Loucy (cell line): Measurements from ENCODE around the gene RABAC1.
"Not testable (repeated sequence)": the region's sequence is repeated elsewhere in the genome, so short reads cannot be mapped to it uniquely, and the experiment has no call there.

Experiments
- H2AFZ ChIP-seq: fragments of 200-600 bp; sonication (generic); 2 replicates; pipeline ENCODE4 v1.6.0; 2016; ENCODE audit warnings: antibody characterized with exemption, mild to moderate bottlenecking, low read length, moderate library complexity
- H3F3A ChIP-seq: fragments of 200-600 bp; 2 replicates; pipeline ENCODE4 v1.6.0; 2016; ENCODE audit warnings: antibody characterized with exemption, low read depth, mild to moderate bottlenecking
- H3K27me3 ChIP-seq: fragments of 200-600 bp; sonication (generic); 2 replicates; pipeline ENCODE4 v1.6.1; 2014; ENCODE audit warnings: low read length, mild to moderate bottlenecking; ENCODE audit not compliant: insufficient read depth, poor library complexity, severe bottlenecking
- H3K36me3 ChIP-seq: fragments of 200-600 bp; sonication (generic); 2 replicates; pipeline ENCODE4 v1.6.1; 2016; ENCODE audit warnings: low read length; ENCODE audit not compliant: insufficient read depth
- H3K4me1 ChIP-seq: fragments of 200-600 bp; sonication (generic); 2 replicates; pipeline ENCODE4 v1.5.1; 2014; ENCODE audit warnings: low read length, mild to moderate bottlenecking; ENCODE audit not compliant: insufficient read depth, poor library complexity, severe bottlenecking
- H3K4me2 ChIP-seq: fragments of 200-600 bp; sonication (generic); 2 replicates; pipeline ENCODE4 v1.6.0; 2014; ENCODE audit warnings: antibody characterized with exemption, low read length, low read depth, mild to moderate bottlenecking; ENCODE audit not compliant: poor library complexity, severe bottlenecking
- H3K4me3 ChIP-seq: fragments of 200-600 bp; sonication (generic); 2 replicates; pipeline ENCODE4 v1.5.1; 2014; ENCODE audit warnings: low read length, mild to moderate bottlenecking, mixed read lengths; ENCODE audit not compliant: poor library complexity, severe bottlenecking
- H3K79me2 ChIP-seq: fragments of 200-600 bp; sonication (generic); 2 replicates; pipeline ENCODE4 v1.6.1; 2014; ENCODE audit warnings: low read length; ENCODE audit not compliant: insufficient read depth
- H3K9ac ChIP-seq: fragments of 200-600 bp; sonication (generic); 2 replicates; pipeline ENCODE4 v1.6.0; 2014; ENCODE audit warnings: mild to moderate bottlenecking, low read depth, low read length, moderate library complexity; ENCODE audit not compliant: poor library complexity, severe bottlenecking
- H3K9me2 ChIP-seq: fragments of 200-600 bp; sonication (generic); replicated peaks from 2 replicates; pipeline ENCODE4 v1.6.1; 2016; ENCODE audit warnings: low read depth, low read length, mixed read lengths
- H3K9me3 ChIP-seq: fragments of 200-600 bp; sonication (generic); 2 replicates; pipeline ENCODE4 v1.6.1; 2014; ENCODE audit warnings: mild to moderate bottlenecking, antibody characterized with exemption, low read length, low read depth; ENCODE audit not compliant: insufficient read depth
- H4K20me1 ChIP-seq: fragments of 200-600 bp; sonication (generic); 2 replicates; pipeline ENCODE4 v1.6.0; 2014; ENCODE audit warnings: antibody characterized with exemption, low read length, mild to moderate bottlenecking; ENCODE audit not compliant: insufficient read depth, poor library complexity, severe bottlenecking
- EZH2phosphoT487 ChIP-seq: fragments of 200-600 bp; IDR thresholded peaks from 2 replicates; pipeline ENCODE4 v1.6.1; 2018; ENCODE audit warnings: antibody characterized with exemption, mild to moderate bottlenecking, moderate library complexity, borderline replicate concordance
- TF ChIP-seq, protein P1 (sequence below): fragments of 200-600 bp; sonication (generic); conservative IDR thresholded peaks from 2 replicates; pipeline ENCODE4 v1.5.1; 2014; ENCODE audit warnings: mild to moderate bottlenecking, antibody characterized with exemption, low read length

RABAC1 gene

DNA sequence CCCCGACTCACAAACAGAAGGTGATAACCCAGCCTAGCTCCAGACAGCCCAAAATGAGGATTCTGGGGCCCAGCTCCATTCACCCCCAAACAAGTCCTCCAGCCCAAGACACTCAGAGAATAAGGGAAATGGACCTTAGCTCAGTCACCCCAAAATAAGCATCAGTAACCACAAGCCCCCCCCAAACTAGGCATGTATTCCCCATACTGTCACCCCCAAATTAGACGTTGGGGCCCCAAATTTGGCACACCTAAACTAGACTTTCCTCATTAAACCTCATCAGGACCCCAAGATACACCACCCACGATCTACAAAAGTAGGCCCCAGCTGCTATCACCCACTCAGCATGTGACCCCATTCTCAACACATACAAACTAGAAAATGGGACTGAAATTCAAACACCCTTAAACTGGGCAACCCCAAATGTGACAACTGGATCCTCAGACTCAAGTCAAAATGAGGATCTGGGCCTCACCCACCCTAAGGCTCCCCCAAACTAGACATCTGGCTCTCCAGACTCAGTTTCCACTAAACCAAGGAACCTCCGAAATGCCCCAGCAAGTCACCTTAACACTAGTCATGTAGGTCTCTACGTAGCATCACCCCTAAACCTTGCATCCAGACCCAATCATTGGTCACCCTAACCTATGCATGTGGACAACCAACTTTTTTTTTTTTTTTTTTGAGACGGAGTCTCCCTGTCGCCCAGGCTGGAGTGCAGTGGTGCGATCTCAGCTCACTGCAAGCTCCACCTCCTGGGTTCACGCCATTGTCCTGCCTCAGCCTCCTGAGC, 17.5 kb downstream of the RABAC1 start:
- no peak overlapping the region for H2AFZ ChIP-seq
- no peaks in the 10 kb centered on the region for H4K20me1 ChIP-seq
- no peak for TF ChIP-seq EZH2phosphoT487
- TF ChIP-seq, protein P1, sequence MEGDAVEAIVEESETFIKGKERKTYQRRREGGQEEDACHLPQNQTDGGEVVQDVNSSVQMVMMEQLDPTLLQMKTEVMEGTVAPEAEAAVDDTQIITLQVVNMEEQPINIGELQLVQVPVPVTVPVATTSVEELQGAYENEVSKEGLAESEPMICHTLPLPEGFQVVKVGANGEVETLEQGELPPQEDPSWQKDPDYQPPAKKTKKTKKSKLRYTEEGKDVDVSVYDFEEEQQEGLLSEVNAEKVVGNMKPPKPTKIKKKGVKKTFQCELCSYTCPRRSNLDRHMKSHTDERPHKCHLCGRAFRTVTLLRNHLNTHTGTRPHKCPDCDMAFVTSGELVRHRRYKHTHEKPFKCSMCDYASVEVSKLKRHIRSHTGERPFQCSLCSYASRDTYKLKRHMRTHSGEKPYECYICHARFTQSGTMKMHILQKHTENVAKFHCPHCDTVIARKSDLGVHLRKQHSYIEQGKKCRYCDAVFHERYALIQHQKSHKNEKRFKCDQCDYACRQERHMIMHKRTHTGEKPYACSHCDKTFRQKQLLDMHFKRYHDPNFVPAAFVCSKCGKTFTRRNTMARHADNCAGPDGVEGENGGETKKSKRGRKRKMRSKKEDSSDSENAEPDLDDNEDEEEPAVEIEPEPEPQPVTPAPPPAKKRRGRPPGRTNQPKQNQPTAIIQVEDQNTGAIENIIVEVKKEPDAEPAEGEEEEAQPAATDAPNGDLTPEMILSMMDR, result no peak
- no peaks in the 10 kb centered on the region for H3K9me2 ChIP-seq
- no peak overlapping the region for H3K9ac ChIP-seq
- H3K4me3 ChIP-seq, result no peak overlapping the region
- no peaks in the 10 kb centered on the region for H3K36me3 ChIP-seq
- 0 out of 2 replicates have a peak, but pooled peaks cover 3% of the 10 kb centered on the region for H3F3A ChIP-seq
- no peaks in the 10 kb centered on the region for H3K9me3 ChIP-seq
- H3K27me3 ChIP-seq, result no peaks in the 10 kb centered on the region
- H3K4me2 ChIP-seq, result no peak overlapping the region
- no peaks in the 10 kb centered on the region for H3K4me1 ChIP-seq
- H3K79me2 ChIP-seq, result no peaks in the 10 kb centered on the region

GRCh38 chr19:41940731-41941409, 18.3 kb downstream of the RABAC1 start:
- Histone ChIP-seq H3K79me2 (no peaks in the 10 kb centered on the region), H3K9me3 (no peaks in the 10 kb centered on the region), H3K4me3 (peak overlapping the region; percentile 72), H3K27me3 (no peaks in the 10 kb centered on the region), H3F3A (0 out of 2 replicates have a peak, but pooled peaks cover 3% of the 10 kb centered on the region), H2AFZ (peak overlapping the region; percentile 86), H3K9me2 (no peaks in the 10 kb centered on the region), H4K20me1 (no peaks in the 10 kb centered on the region), H3K4me1 (no peaks in the 10 kb centered on the region), H3K4me2 (peak overlapping the region; percentile 66), H3K9ac (peak overlapping the region; percentile 72), H3K36me3 (no peaks in the 10 kb centered on the region)
- no peak for TF ChIP-seq EZH2phosphoT487
- TF ChIP-seq, protein P1, result no peak

GRCh38 chr19:41939861-41940730, 19.0 kb downstream of the RABAC1 start:
- Histone ChIP-seq H2AFZ (peak overlapping the region; percentile 86), H3K9ac (peak overlapping the region; percentile 72), H3K27me3 (no peaks in the 10 kb centered on the region)

GRCh38 chr19:41939209-41939608, 19.9 kb downstream of the RABAC1 start:
- Histone ChIP-seq H3K4me2 (peak overlapping the region; percentile 66), H3K4me3 (peak overlapping the region; percentile 72), H3K9ac (peak overlapping the region; percentile 72)
- H3K9me2 ChIP-seq, H3F3A ChIP-seq, H4K20me1 ChIP-seq, H3K9me3 ChIP-seq, H2AFZ ChIP-seq, H3K79me2 ChIP-seq, H3K4me1 ChIP-seq, H3K36me3 ChIP-seq, H3K27me3 ChIP-seq: not testable (repeated sequence)

More at GRCh38 chr19:41939861-41940730, 19.0 kb downstream of the RABAC1 start:
- Histone ChIP-seq H3K4me2 (peak overlapping the region; percentile 66), H3K9me2 (no peaks in the 10 kb centered on the region), H3K79me2 (no peaks in the 10 kb centered on the region), H3K36me3 (no peaks in the 10 kb centered on the region), H3K9me3 (no peaks in the 10 kb centered on the region), H4K20me1 (no peaks in the 10 kb centered on the region), H3F3A (0 out of 2 replicates have a peak, but pooled peaks cover 3% of the 10 kb centered on the region), H3K4me3 (peak overlapping the region; percentile 72), H3K4me1 (peaks cover under 1% of the 10 kb centered on the region)
- TF ChIP-seq, protein P1, result no peak
- no peak for TF ChIP-seq EZH2phosphoT487
